Measurements from ENCODE around the gene GRIA3. TPM values are rescaled to one million over a fixed set of nuclear protein-coding genes. Genes with fewer than 3 reads are reported as not detected.

GRIA3 gene
- total RNA-seq, 4 donors from 2014 or later = 0.33 to 0.73 (median 0.46) TPM; not detected in 1

DNA sequence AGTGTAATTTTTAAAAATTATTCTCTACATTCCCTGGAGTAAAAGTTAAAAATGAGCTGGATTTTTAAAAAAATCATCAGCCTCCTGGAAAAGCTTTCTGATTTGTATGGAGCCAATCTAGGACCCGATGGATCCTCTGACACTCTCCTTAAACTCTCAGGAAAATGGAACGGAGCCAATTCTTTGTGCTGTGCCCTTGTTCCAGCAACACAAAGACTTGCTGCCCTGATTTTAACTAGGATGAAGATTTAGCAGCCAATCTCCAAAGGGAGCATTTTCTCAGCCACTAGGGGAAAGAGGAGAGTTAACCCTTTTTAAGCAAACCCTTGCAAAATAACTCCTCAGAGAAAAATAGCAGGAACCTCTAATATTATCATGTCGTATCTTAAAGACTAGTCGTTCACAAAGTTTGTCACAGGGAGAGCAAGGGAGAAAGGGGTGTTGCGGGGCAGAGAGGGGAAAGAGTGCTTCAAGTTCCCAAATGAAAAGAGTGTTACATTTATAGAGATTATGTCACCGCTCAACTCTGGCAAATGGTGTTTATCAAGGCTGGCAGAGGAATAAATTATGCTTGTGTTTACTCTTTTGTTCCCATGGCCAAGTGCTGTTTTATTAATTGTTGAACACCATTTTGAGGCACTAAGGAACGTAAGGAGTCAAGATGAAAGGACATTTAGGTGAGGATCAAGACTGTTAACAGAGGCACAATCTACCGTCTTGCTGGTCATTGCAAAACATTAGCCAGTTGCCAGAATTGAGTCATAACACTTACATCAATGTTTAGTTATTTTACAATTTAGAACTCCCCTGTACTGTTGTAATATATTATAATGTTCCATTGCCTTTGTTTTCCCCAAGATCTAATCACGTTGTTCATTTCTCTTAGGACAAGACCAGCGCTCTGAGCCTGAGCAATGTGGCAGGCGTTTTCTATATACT lies 298.1 kb downstream of the GRIA3 start:
- no peak for DNase-seq
- Histone ChIP-seq H3K36me3 (no peaks in the 10 kb centered on the region), H3K27me3 (no peaks in the 10 kb centered on the region), H3K9me3 (no peaks in the 10 kb centered on the region), H3K27ac (no peak overlapping the region), H3K4me3 (replicated peaks in 1 of 3) (no peak overlapping the region), H3K4me1 (no peaks in the 10 kb centered on the region)
- 55 to 63% methylated on average over 11 of the region's 11 CpGs for WGBS, 2 donors
- intact Hi-C loops (cut with DNase I) = no loop called here
- TF ChIP-seq, protein P1, sequence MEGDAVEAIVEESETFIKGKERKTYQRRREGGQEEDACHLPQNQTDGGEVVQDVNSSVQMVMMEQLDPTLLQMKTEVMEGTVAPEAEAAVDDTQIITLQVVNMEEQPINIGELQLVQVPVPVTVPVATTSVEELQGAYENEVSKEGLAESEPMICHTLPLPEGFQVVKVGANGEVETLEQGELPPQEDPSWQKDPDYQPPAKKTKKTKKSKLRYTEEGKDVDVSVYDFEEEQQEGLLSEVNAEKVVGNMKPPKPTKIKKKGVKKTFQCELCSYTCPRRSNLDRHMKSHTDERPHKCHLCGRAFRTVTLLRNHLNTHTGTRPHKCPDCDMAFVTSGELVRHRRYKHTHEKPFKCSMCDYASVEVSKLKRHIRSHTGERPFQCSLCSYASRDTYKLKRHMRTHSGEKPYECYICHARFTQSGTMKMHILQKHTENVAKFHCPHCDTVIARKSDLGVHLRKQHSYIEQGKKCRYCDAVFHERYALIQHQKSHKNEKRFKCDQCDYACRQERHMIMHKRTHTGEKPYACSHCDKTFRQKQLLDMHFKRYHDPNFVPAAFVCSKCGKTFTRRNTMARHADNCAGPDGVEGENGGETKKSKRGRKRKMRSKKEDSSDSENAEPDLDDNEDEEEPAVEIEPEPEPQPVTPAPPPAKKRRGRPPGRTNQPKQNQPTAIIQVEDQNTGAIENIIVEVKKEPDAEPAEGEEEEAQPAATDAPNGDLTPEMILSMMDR (IDR thresholded peaks at IDR 0.05) = no peak

DNA sequence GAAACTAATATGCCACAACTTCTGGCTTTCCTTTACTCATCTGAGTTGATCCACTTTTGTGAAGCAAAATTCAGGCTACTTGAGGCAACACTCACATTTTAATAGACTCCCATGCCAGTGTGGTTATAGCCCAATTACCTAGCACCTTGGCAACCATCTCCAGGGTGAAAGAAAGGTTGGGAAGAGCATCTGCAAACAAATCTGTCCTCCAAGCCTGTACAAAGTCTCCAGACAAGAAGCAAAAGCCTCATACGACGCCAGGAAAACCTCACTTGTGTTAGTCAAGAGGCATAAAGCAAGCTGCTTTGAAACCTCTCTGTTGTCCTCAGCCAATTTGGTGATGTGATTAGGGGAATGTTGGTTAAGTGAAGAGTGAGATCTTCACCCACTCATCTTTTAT lies 302.2 kb downstream of the GRIA3 start:
- H3K9me3 ChIP-seq = no peaks in the 10 kb centered on the region
- H3K4me3 ChIP-seq (replicated peaks in 1 of 3) = no peak overlapping the region
- H3K4me1 ChIP-seq = no peaks in the 10 kb centered on the region
- DNase-seq = no peak
- H3K36me3 ChIP-seq = no peaks in the 10 kb centered on the region
- no peaks in the 10 kb centered on the region for H3K27me3 ChIP-seq
- no peak overlapping the region for H3K27ac ChIP-seq
- 70 to 73% methylated on average over 2 of the region's 2 CpGs for WGBS, 2 donors
- intact Hi-C loops (cut with DNase I) = no loop called here
- TF ChIP-seq, protein P1 (IDR thresholded peaks at IDR 0.05) = no peak
- no peak for TF ChIP-seq POLR2A (IDR thresholded peaks at IDR 0.05)

DNA sequence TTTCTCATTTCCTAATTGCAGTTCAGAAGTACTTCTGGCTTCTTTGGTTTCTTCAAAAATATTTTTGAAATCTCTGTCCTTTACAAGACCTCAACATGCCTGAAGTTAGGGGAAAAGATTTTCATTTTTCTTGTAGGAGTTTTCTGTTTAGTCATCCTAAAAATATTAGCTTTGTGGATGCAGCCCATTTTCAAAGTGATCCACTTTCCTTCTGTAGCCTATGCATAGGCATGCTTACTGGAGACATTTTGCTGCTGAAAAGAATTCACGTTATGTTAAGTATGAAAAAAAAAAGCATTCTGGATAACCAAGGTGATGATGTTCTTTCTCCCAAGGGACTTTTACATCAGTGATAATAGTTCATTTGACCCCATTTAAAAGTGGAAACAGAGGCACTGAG lies 303.2 kb downstream of the GRIA3 start:
- no peaks in the 10 kb centered on the region for H3K4me1 ChIP-seq
- H3K27me3 ChIP-seq = no peaks in the 10 kb centered on the region
- H3K9me3 ChIP-seq = no peaks in the 10 kb centered on the region
- TF ChIP-seq, protein P1 (IDR thresholded peaks at IDR 0.05) = no peak
- TF ChIP-seq POLR2A (IDR thresholded peaks at IDR 0.05) = no peak
- 93 to 96% methylated on average over 1 of the region's 1 CpG for WGBS, 2 donors
- DNase-seq = no peak
- no peak overlapping the region for H3K4me3 ChIP-seq (replicated peaks in 1 of 3)
- H3K36me3 ChIP-seq = no peaks in the 10 kb centered on the region
- intact Hi-C loops (cut with DNase I) = no loop called here
- H3K27ac ChIP-seq = no peak overlapping the region

DNA sequence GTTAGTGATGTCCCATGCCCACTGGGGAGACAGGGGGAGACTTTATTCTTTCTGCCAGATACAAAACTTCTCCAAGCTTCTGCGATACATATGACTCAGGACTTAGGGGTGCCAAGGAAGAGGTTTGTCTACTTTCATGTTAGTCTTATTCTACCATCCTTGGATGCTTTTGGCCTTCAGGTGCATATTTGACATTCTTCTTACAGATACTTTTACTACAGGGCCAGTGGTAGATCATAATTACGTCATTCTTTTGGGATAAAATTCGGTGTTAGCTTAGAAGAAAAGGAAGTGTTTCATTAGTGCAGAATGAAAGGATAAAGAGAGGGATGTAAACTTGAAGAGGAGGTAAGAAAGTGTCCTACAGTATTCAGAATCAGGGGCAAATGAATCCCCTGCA lies 303.6 kb downstream of the GRIA3 start:
- TF ChIP-seq, protein P1 (IDR thresholded peaks at IDR 0.05) = no peak
- TF ChIP-seq POLR2A (IDR thresholded peaks at IDR 0.05) = no peak
- WGBS, 2 donors = 89 to 93% methylated on average over 3 of the region's 3 CpGs
- DNase-seq = no peak
- intact Hi-C loops (cut with DNase I) = no loop called here
- H3K9me3 ChIP-seq = no peaks in the 10 kb centered on the region
- no peaks in the 10 kb centered on the region for H3K27me3 ChIP-seq
- no peak overlapping the region for H3K4me3 ChIP-seq (replicated peaks in 1 of 3)
- no peaks in the 10 kb centered on the region for H3K4me1 ChIP-seq
- H3K27ac ChIP-seq = no peak overlapping the region
- H3K36me3 ChIP-seq = no peaks in the 10 kb centered on the region

DNA sequence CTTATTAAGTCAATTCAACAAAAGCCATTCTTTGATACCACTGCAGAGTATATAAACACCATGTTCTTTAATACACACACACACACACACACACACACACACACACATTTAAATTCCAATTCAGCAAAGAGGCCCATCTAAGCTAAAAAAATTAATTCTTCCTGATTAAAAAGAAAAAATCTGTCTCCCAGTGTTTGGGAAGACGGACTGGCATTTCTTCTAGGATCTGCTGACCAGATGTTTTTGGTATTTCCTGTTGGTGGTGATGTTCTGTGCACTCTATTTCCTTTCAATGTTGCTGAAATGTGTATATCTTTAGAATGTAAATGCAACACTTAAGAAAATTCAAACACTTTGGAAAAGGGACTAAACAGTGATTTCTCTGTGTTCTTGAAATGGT lies 304.9 kb downstream of the GRIA3 start:
- Histone ChIP-seq H3K27ac (no peak overlapping the region), H3K36me3 (no peaks in the 10 kb centered on the region), H3K4me3 (replicated peaks in 1 of 3) (no peak overlapping the region), H3K27me3 (no peaks in the 10 kb centered on the region), H3K4me1 (no peaks in the 10 kb centered on the region), H3K9me3 (no peaks in the 10 kb centered on the region)
- intact Hi-C loops (cut with DNase I) = no loop called here
- 69 to 81% methylated on average over 1 of the region's 1 CpG for WGBS, 2 donors
- DNase-seq = no peak
- TF ChIP-seq POLR2A (IDR thresholded peaks at IDR 0.05) = no peak
- TF ChIP-seq, protein P1 (IDR thresholded peaks at IDR 0.05) = no peak
